ENCODE measurements around the gene TTYH2.

Gene TTYH2

DNA sequence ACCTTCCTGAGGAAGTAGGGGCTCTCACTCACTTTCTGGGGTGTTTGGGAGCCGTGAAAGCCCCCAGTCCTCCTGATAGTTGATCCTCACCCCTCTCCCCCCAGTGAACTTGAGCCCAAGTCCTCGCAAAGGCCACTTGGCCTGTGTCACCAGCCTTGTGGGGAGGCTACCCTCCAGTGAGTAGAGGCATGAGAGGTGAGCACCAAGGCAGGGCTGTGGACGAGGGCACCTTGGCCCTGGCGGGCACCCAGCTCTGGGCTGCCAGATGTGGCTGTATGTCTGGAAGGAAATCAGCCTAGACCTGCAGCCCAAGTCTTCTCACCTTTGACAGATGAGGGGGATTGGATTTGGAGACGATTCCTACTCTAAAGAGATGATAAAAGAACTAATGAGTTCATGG is 3.1 kb downstream of the TTYH2 start:
- no peak for DNase-seq

GRCh38 chr17:74217037-74217730 is 3.8 kb downstream of the TTYH2 start:
- DNase-seq, result peak in 1 of 2 experiments; percentile 60

GRCh38 chr17:74217888-74218287 is 4.5 kb downstream of the TTYH2 start:
- no peak for DNase-seq

GRCh38 chr17:74218436-74218835 is 5.1 kb downstream of the TTYH2 start:
- DNase-seq, result no peak

DNA sequence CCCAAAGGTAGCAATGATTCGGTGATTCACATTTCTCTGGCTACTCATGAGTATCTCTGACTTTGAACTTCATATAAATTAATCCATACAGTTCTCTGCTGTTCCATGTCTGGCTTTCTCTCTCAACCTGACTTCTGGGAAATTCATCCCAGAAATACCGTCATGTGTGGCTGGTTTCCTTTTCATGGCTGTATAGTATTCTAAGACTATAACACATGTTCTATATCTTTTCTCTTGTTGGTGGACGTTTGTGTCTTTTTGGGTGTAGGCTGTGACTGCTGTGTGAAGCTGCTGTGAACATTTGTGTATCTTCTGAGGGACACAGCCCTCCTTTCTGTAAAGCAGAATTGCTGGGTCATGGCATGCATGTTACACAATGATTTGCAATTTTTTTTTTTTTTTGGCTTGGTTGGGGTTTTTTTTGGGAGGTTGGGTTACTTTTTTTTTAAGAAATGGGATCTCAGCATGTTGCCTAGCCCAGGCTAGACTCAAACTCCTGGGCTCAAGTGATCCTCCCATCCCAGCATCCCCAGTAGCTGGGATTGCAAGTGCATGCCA is 6.3 kb downstream of the TTYH2 start:
- no peak for DNase-seq

DNA sequence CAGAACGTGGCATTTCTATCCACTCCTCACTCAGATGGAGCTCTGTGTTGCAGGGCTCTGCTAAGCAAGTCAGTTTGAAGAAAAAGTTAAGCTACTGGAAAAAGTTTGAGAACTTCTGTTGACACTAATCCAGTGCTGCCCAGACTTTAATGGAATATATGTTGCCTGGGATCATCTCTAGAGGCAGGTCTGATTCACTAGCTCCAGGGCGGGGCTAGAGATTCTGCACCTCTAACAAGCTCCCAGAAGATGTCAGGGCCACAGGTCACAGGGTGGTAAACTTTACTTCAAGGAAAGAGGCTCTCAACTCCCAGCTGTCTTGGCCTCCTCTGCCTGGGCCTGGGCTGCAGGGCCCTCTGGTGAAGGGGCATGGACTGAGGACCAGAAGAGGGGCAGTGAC is 6.8 kb downstream of the TTYH2 start:
- DNase-seq, result no peak

DNA sequence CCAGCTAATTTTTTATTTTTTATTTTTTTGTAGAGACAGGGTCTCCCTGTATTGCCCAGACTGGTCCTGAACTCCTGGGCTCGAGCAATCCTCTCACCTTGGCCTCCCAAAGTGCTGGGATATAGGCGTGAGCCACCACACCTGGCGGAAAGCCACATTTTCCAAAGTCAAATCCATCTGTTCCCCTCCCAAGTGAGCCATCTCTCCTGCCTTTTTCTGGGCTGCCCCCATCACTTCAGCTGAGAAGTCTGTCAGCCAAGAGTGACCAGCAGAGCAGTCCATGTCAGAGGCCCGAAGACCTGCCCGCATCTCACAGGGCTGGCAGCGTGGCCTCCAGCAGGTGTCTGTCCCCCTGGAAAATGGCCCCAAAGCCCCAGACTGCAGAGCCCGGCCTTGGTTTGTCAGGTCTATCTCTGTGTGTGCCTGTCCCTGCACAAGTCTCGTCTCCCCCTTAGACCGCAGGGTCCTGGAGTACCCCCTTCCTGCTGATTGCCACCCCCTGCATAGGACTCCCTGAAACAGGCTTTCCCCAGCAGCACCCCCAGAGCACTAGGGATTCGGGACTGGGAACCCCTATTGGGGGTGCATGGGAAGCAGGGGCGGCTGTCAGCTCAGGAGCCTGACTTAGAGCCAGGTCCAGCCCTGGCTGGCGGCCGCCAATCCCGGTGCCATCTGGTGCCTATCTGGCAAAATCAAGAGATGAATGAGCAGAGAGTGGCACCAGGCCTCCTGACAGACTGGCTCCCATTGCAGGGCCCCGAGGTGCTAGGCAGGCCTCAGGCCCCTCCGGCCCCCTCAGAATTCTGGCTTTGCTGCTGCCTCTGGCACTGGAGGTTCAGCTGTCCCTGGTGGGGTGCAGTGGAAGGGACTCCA is 7.8 kb downstream of the TTYH2 start:
- peak in 1 of 2 experiments; percentile 22 for DNase-seq

GRCh38 chr17:74222399-74222798 is 9.0 kb downstream of the TTYH2 start:
- no peak for DNase-seq

DNA sequence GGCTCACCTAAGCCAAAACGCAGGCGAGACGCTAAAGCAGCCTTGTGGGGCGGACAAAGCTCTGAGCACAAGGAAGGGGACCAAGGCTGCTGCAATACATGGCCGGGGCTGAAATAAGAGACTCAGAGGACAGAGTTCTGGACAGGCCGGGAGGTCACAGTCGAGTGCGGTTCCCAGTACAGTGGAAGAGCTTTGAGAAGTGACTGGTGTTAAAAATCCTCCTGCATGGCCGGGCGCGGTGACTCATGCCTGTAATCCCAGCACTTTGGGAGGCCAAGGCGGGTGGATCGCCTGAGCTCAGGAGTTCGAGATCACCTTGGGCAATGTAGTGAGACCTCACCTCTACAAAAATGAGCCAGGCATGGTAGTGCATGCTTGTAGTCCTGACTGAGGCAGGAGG is 10.5 kb downstream of the TTYH2 start:
- DNase-seq, result no peak

DNA sequence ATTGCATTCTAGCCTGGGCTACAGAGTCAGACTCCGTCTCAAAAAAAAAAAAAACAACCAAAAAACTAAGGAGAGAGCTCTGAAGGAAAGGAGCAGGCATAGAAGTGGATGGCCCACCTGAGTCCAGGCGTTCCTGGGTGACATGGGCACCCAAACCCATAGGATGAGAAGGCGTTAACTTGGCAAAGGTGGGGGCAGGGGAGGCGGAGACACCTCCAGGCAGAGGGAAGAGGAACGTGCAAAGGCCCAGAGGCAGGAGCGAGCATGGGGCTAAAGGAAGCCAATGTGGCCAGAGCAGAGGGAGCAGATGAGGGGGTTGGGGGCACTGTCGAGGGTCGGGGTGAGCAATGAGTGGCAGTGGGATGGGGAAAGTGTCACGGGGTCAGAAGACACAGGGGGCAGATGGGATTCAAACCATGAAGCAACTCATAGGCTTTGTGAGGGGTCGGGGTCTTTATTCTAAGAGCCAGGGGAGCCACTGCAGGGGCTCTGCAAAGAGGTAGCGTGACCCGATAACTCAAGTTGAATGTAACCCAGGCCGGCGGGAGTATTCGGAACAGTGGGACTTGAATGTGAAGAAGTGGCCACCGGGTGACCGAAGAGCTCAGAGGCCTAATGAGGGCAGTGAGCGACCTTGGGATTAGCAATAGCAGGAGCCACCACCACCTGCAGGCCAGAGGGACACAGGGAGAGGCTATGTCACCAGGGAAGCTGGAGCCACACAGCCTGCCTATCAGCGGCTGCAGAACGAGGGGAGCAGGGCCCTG is 11.8 kb downstream of the TTYH2 start:
- DNase-seq, result no peak

DNA sequence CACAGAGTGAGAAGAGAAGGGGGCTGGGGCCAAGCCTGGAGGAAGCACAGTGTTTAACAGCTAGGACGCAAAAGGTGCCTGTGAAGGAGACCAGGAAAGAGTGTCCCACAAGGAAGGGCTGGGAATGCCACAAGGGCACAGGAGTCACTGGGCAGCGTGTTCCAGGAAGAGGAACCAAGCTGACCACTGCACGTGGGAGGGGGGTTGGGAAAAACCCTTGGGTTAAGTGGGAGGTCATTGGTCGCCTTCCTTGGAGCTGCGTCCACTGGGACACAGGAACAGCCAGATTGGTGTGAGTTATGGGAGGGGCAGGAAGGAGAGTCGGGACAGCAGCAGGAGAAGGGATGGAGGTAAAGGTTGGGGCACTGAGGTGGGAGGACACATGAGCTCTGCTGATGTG is 12.9 kb downstream of the TTYH2 start:
- DNase-seq, result no peak

DNA sequence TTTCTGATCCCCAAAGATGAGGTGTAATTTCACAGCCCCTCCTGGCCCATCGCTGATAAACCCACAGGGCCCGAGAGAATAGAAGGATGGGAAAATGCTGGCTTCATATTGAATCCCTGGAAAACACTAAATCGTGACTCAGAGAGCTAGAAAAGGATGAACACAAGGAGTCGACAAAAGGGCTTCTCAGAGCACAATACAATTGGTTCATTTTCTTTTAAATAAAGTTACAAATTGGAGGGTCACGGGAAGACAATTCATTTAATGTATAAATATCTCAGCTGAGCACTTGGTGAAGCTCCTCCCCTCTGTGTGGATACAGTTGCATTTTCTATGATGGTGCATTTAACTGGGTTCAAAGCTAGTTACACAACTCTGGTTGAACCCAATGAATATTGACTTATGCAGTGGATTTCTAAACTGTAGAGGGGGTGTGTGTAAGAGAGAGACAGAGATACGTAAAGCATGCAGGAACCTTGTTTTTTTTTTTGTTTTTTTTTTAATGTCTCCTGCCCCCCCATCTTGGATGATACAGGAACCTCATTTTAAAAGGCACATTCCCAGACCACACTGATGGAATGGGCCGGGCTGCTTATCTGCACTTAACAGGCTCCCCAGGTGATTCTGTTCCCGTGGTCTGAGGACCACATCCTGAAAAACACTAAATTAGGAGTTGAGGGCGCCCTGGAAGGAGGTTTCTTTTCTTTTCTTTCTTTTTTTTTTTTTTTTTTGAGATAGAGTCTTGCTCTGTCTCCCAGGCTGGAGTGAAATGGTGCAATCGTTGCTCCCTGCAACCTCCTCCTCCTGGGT is 14.1 kb downstream of the TTYH2 start:
- no peak for DNase-seq

DNA sequence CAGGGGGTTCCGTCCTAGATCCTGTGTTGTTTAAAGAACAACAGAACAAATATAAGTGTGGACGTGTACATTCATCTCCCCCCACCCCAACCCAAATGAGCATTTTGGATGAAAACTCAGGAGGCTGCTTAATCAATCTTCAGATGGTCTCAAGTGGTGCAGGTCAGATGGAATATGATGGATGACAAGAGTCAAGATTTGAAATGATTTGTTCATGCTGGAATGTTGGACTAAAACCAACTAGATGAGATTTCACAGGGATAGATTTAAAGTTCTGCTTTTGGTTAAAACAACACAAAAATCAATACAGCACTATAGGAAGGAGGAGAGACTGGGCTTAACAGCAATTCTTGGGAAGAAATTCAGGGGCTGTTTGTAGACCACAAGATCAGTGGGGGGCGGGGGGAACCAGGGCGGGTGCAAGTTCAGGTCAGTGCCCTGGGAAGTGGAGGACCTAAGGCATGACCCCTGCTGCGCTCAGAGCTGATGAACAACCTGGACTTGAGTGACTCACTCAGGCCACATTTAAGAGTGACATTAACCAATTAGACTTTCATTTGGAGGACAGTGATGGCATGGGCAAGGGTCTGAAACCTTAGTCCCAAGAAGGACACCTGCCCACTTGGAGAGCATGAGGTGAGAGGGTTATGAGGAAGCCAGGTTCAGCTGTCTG is 15.1 kb downstream of the TTYH2 start:
- no peak for DNase-seq

- DNase-seq, result no peak
These were observed 17.5 kb downstream of the TTYH2 start for GRCh38 chr17:74230896-74231295.

GRCh38 chr17:74231928-74232907 is 18.8 kb downstream of the TTYH2 start:
- peak; percentile 84 to 94 for DNase-seq

GRCh38 chr17:74233937-74234336 is 20.6 kb downstream of the TTYH2 start:
- DNase-seq, result no peak

- no peak for DNase-seq
These were observed 21.1 kb downstream of the TTYH2 start for GRCh38 chr17:74234486-74234885.

DNA sequence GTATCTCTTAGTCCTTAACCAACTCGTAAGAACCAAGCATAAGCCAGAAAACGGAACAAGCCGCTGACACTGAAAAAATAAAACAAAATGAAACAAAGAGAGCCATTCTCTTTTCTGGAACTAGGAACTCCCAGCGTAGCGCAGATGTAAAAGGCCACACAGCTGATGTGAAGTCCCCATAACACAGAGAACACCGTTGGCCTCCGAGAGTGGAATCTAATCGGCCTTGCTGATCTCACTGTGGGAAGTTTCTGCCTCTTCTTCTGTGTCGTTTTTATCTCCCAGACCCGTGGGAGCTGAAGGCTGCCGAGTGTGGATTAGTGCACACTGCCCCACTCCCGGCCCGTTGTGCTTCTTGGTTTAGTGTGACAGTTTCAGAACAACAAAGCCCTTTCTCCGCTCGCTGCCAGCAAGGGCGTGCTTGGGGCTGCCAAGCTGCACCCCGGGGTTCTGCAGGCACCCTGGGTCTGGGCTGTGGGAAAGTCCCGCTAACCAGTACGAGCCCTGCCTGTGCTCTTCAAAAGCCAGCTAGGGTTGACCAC is 21.7 kb downstream of the TTYH2 start:
- DNase-seq, result no peak

GRCh38 chr17:74235911-74236371 is 22.6 kb downstream of the TTYH2 start:
- DNase-seq, result no peak

DNA sequence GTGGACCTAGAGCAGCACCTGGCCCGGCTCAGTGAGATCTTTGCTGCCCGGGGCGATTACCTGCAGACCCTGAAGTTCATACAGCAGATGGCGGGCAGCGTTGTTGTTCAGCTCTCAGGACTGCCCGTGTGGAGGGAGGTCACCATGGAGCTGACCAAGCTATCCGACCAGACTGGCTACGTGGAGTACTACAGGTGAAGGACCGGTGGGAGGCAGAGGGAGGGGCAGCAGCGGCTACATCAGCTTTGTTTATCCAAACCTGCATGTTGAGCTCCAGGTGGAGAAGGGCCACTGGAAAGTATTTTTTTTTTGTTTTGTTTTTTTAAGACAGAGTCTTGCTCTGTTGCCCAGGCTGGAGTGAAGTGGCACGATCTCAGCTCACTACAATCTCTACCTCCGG is 23.9 kb downstream of the TTYH2 start:
- no peak for DNase-seq
